NCI-H2081 treated with DMSO at 0.1 percent for 48 hours (cell line): Measurements from ENCODE around the gene OR10A2.
"Not testable (repeated sequence)": the region's sequence is repeated elsewhere in the genome, so short reads cannot be mapped to it uniquely, and the experiment has no call there.

Experiments
- DNase-seq: peaks from one replicate; lab custom pipeline; 2025; lab: John Stamatoyannopoulos, UW

The OR10A2 gene, protein sequence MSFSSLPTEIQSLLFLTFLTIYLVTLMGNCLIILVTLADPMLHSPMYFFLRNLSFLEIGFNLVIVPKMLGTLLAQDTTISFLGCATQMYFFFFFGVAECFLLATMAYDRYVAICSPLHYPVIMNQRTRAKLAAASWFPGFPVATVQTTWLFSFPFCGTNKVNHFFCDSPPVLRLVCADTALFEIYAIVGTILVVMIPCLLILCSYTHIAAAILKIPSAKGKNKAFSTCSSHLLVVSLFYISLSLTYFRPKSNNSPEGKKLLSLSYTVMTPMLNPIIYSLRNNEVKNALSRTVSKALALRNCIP

GRCh38 chr11:6862961-6863360 lies at the start of gene OR10A2:
TSS of gene OR10A2 (plus strand) at chr11:6863057. CDS start at chr11:6869755, 6,698 bp downstream.
- DNase-seq = no peak

- no peak for DNase-seq
These were observed 49.2 kb upstream of the OR10A2 start for GRCh38 chr11:6813656-6814055.

GRCh38 chr11:6817694-6818093 lies 45.2 kb upstream of the OR10A2 start:
- no peak for DNase-seq

DNA sequence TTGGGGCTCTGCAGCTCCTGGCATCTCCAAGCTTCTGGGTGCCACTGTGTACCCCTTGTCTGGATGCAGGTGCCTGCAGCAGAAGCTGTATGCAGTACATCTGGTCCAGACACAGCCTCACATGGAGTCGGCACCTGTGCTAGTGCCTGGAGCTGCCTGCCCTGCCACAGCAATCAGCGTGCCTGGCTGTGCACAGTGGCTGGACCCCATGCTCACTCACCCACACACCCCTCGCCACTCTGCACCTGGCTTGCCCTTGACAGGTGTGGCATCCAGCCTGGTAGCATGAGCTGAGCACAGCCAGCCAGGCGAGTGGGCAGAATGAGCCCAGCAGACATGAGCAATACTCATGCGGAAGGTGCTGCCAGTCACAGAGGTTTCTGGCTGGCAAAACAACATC lies 43.9 kb upstream of the OR10A2 start:
- no peak for DNase-seq

- DNase-seq = no peak
These were observed 38.6 kb upstream of the OR10A2 start for GRCh38 chr11:6824136-6824823.

DNA sequence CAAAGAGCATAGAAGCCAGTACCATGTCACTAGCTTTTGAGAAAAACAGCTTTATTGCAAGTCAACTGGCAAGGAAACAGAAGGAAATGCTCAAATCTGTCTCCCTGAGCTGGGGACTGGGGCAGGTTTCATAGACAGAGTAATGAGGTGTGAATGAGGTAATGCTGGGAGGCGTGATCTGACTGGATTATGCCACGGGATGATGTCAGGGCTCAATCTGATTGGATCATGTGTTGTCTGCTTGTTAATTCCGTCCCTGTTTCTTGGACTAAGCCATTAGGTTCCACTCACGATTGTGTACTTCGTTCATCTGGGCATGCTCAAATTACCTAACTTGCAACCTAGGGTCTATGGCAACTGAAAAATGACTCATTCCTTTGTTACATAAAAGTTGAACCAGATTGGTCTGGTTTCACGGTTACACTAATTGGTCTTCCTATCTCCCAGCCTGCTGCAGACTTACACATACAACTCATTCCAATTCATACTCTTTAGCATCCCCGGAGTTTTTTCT lies 37.6 kb upstream of the OR10A2 start:
- DNase-seq = no peak

DNA sequence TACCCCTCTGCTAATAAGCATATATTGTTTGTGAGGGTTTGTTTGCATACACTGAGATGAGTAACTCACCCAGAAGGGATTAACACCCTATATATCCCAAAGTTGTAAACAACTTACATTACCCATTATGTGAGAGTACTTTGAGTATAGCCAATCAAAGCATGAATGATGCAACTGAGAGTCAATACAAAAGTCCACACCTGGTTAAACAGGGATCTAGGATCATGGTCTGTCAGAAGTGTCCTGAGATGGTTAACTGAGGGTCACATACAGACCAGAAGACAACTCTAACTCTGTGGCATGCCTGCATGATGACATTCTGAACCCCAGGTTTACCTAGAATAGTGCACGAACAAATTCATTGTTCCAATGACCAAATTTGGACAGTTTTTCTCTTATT lies 34.8 kb upstream of the OR10A2 start:
- DNase-seq = no peak

DNA sequence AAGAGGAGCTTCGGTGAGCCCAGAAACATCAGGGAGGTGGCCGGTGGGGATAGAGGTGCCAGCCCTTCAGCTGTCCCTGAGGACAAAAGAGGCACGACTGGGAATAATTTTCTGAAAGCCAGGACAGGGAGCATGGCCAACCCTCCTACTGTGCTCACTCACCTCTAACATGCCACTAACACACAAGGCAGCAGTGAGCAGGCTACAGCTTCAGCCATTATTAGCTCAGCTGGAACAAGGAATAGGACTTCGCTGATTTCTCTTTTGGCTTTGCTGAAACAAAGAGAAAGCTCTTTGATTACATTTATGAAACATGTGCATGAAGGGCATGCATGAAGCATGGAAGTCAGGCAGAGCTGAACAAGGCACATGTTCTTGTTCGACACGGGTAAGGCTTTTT lies 29.5 kb upstream of the OR10A2 start:
- DNase-seq = no peak

- no peak for DNase-seq
These were observed 28.8 kb upstream of the OR10A2 start for GRCh38 chr11:6834021-6834420.

DNA sequence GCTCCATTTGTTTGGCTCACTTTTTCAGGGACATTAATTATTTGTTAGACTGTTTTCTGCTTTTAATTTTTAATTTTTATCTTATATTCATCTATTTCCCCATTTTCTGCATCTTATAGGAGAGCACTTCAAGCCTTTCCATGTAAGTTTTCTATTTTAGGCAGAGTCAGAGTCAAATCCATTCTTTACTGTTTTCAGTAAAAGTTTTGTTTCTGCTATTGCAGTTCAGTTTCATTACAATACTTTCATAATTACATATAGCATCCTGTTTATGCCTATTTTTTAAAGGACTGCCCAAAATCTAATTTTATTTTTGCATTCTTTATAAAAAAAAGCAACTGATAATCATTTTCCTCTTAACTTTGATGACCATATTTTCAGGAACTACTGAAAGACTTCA lies 21.2 kb upstream of the OR10A2 start:
- DNase-seq = no peak

DNA sequence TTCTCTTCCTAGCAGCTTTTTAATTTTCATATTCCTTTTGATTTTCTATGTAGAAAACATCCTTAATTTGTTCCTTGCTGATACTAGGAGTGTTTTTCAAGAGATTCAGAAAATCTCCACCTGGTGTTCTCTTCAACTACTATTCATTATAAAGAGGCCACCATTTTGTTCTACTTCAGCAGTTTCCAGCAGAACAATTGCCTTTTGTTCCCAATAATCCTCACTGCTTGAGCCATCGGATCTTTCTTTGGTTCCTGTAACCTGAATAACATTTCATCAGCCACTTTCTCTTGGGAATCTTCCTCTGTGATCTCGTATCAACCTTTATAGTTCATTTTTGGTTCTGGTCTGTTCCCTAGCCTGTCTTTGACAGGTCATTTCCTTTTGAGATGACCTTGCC lies 19.2 kb upstream of the OR10A2 start:
- no peak for DNase-seq

GRCh38 chr11:6844356-6844755 lies 18.5 kb upstream of the OR10A2 start:
- DNase-seq = no peak

DNA sequence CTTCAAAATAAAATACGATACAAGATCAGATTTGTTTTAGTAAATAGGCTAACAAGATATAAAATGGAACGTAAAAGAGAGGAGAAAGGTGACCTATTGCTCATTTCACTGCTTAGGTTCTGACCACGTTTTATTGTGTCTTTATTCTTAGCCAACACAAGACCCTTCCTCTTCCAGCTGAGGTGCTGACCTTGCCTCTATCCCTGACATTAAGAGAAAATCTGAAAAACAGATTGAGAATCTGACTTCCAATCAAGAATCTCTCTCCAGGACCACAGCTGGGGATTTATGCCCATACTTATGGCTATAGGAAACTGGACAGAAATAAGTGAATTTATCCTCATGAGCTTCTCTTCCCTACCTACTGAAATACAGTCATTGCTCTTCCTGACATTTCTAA lies 17.5 kb upstream of the OR10A2 start, which contains the start of gene OR10A5:
Gene OR10A5, plus strand, starts transcription at position 301 of the 400 bp plus-strand sequence. Its CDS starts 0 bp downstream, at position 301.
- DNase-seq = no peak

- no peak for DNase-seq
These were observed 12.3 kb upstream of the OR10A2 start for GRCh38 chr11:6850526-6850925.

GRCh38 chr11:6854801-6855200 lies 8.1 kb upstream of the OR10A2 start:
- not testable (repeated sequence) for DNase-seq

DNA sequence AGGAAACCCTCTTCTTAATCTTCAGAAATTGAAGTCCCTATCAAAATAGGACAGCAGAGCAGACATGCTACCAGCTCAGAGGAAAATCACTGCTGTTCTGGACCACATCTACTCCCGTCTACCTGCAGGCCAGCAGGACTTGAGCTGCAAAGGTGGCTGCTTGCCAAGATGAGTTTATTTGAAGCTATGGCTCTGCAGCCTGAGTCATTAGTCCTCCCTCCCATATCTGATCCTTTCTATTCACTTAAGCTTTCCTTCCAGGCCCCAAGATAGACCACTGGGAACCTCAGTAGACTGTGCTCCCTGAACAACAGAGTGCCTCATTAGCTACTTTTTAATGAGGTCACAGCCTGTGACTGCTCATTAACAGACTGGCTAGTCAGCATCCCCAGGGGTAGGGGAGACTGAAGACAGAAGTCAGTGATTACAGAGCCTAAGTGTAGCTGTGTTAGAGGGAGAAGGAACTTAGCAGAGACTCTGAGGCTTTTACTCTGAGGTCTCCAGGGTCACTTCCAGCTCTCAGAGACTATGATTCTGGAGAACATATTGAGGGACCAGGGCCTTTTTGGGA lies 6.8 kb upstream of the OR10A2 start:
- DNase-seq = no peak

DNA sequence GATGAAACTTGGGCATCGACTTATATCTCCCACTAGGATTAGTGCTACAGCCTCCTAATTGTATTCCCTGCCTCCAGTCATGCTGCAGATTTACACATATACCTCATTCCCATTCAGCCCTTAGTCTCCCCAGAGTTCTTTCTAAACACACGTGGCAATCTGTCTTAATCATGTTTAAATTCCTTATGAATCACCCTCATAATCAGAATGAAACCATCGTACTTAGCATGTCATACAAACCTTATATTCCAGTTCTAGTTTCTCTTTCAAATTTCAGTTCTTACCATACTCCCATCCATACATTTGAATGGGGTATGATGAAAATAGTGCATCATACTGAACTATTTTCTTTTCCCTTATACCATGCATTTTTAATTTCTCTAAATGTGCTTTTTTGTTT lies 6.0 kb upstream of the OR10A2 start:
- DNase-seq = no peak

GRCh38 chr11:6864438-6864837 lies 1.6 kb downstream of the OR10A2 start:
- DNase-seq = no peak

- DNase-seq = no peak
These were observed 8.4 kb downstream of the OR10A2 start for GRCh38 chr11:6871278-6871677.

DNA sequence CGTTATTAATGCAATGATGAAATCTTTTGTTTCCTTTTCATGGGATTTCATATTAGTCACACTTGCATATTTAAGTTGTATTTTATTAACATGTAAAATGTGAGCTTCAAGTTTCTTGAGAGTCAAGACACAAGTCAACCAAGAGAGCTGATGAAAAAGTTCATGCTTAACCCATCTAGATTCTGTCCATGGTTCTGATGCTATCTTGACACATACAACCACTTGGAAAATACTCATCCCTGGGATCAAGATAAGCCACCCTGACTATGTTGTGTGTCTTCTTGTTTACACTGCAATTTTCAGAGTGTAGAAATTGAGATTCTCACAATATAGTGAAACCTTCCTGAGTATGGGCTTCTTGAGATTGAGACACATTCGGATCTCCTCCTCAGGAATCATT lies 12.9 kb downstream of the OR10A2 start:
- no peak for DNase-seq

- no peak for DNase-seq
These were observed 13.5 kb downstream of the OR10A2 start, which contains the start of gene OR10A4 for GRCh38 chr11:6876325-6876724. TSS of gene OR10A4 (plus strand) at chr11:6876625. CDS start at chr11:6876648, 23 bp downstream.

GRCh38 chr11:6876914-6877313 lies 14.1 kb downstream of the OR10A2 start:
- no peak for DNase-seq

DNA sequence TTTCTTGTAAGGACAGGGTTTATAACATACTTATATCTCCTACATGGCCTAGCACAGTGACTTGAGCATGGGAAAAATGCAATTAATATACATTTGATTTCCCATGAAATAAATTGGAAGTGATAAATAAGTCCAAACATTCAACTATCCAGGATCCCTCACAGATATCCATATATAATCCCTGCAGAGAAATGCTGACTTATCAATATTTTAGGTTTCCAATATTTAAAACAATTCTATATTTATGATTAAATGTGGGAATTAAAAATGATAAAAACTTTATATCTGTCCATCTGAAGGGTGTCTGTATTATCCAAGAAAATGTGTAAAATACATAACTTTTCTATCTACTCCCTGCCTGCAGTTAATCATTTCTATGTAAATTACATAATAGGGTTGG lies 19.9 kb downstream of the OR10A2 start:
- DNase-seq = no peak
